ENCODE results near the gene KRT79.

The KRT79 gene

GRCh38 chr12:52820521-52820920 is 13.6 kb downstream of the KRT79 start:
- Mint-ChIP-seq H3K9me3 (no peaks in the 10 kb centered on the region), H3K27ac (peak overlapping the region; percentile 46), H3K36me3 (ENCODE audit: low read depth) (no peaks in the 10 kb centered on the region), H3K4me1 (peaks cover 31% of the 10 kb centered on the region), H3K4me3 (no peak overlapping the region), H3K27me3 (ENCODE audit: low read depth, poor library complexity) (peaks cover 30% of the 10 kb centered on the region)
- DNase-seq, result no peak
- no peak for TF ChIP-seq CTCF (IDR thresholded peaks at IDR 0.05)

- H3K4me3 Mint-ChIP-seq, result no peak overlapping the region
- peaks cover 27% of the 10 kb centered on the region for H3K27me3 Mint-ChIP-seq (ENCODE audit: low read depth, poor library complexity)
- H3K27ac Mint-ChIP-seq, result peak overlapping the region; percentile 46
- H3K9me3 Mint-ChIP-seq, result no peaks in the 10 kb centered on the region
- H3K4me1 Mint-ChIP-seq, result peaks cover 31% of the 10 kb centered on the region
- no peak for TF ChIP-seq CTCF (IDR thresholded peaks at IDR 0.05)
- no peaks in the 10 kb centered on the region for H3K36me3 Mint-ChIP-seq (ENCODE audit: low read depth)
- no peak for DNase-seq
These were observed 14.2 kb downstream of the KRT79 start for GRCh38 chr12:52819731-52820510.

- Mint-ChIP-seq H3K27ac (no peak overlapping the region), H3K4me3 (no peak overlapping the region)
- TF ChIP-seq CTCF (IDR thresholded peaks at IDR 0.05), result no peak
These were observed 15.2 kb downstream of the KRT79 start for GRCh38 chr12:52818887-52819420.

GRCh38 chr12:52818388-52818787 is 15.7 kb downstream of the KRT79 start:
- no peaks in the 10 kb centered on the region for H3K36me3 Mint-ChIP-seq (ENCODE audit: low read depth)
- no peak for DNase-seq
- no peaks in the 10 kb centered on the region for H3K9me3 Mint-ChIP-seq
- H3K27me3 Mint-ChIP-seq (ENCODE audit: low read depth, poor library complexity), result peaks cover 31% of the 10 kb centered on the region
- peak overlapping the region; percentile 58 for H3K27ac Mint-ChIP-seq
- TF ChIP-seq CTCF (IDR thresholded peaks at IDR 0.05), result no peak
- H3K4me1 Mint-ChIP-seq, result peaks cover 31% of the 10 kb centered on the region
- no peak overlapping the region for H3K4me3 Mint-ChIP-seq

More at GRCh38 chr12:52818887-52819420, 15.2 kb downstream of the KRT79 start:
- H3K9me3 Mint-ChIP-seq, result no peaks in the 10 kb centered on the region
- DNase-seq, result no peak
- peaks cover 31% of the 10 kb centered on the region for H3K4me1 Mint-ChIP-seq
- H3K36me3 Mint-ChIP-seq (ENCODE audit: low read depth), result no peaks in the 10 kb centered on the region
- peaks cover 27% of the 10 kb centered on the region for H3K27me3 Mint-ChIP-seq (ENCODE audit: low read depth, poor library complexity)

GRCh38 chr12:52817699-52818238 is 16.3 kb downstream of the KRT79 start:
- Mint-ChIP-seq H3K27ac (no peak overlapping the region), H3K4me3 (no peak overlapping the region), H3K4me1 (peaks cover 31% of the 10 kb centered on the region), H3K9me3 (no peaks in the 10 kb centered on the region), H3K36me3 (ENCODE audit: low read depth) (no peaks in the 10 kb centered on the region), H3K27me3 (ENCODE audit: low read depth, poor library complexity) (peaks cover 26% of the 10 kb centered on the region)
- DNase-seq, result no peak
- TF ChIP-seq CTCF (IDR thresholded peaks at IDR 0.05), result no peak
